Body of pancreas (tissue), 4 donors: ENCODE data around the gene DENND1A.

Source experiments
- CTCF ChIP-seq, 7 experiments: fragments of 450-650 bp in 4 of 7; fragments of 200-600 bp in 3 of 7; sonication (generic) in 3 of 7; IDR thresholded peaks; one replicate each; pipeline ENCODE4 v1.5.1; 2016 to 2019; ENCODE audit warnings: antibody characterized with exemption in 7 of 7
- POLR2A ChIP-seq, 3 donors: fragments of 450-650 bp; IDR thresholded peaks; one replicate each; pipeline ENCODE4 v1.6.1; 2016; ENCODE audit warnings: antibody characterized with exemption in 3 of 3, mild to moderate bottlenecking in 2 of 3

- TF ChIP-seq CTCF (IDR thresholded peaks at IDR 0.05) (no peak), POLR2A (IDR thresholded peaks at IDR 0.05) (no peak)
Measured at GRCh38 chr9:123645762-123646161, 284.2 kb downstream of the DENND1A start.
